ENCODE measurements around the gene ZFAND2A.
"Not testable (repeated sequence)": the region's sequence is repeated elsewhere in the genome, so short reads cannot be mapped to it uniquely, and the experiment has no call there.

ZFAND2A gene

GRCh38 chr7:1152492-1152891 is 7.5 kb downstream of the ZFAND2A start:
- H3K4me1 ChIP-seq: no peaks in the 10 kb centered on the region
- no peaks in the 10 kb centered on the region for H3K9me3 ChIP-seq
- peaks cover 39% of the 10 kb centered on the region for H3K36me3 ChIP-seq
- H3K27me3 ChIP-seq: no peaks in the 10 kb centered on the region
- H3K4me3 ChIP-seq (ENCODE audit: low read depth, low read length): no peak overlapping the region
- no peak for TF ChIP-seq CTCF (IDR thresholded peaks at IDR 0.05; ENCODE audit: low read depth, low read length)
- DNase-seq: no peak

GRCh38 chr7:1151653-1152425 is 8.2 kb downstream of the ZFAND2A start:
- no peak for DNase-seq
- no peaks in the 10 kb centered on the region for H3K9me3 ChIP-seq
- no peaks in the 10 kb centered on the region for H3K27me3 ChIP-seq
- TF ChIP-seq CTCF (IDR thresholded peaks at IDR 0.05; ENCODE audit: low read depth, low read length): no peak
- H3K4me3 ChIP-seq (ENCODE audit: low read depth, low read length): no peak overlapping the region
- H3K4me1 ChIP-seq: no peaks in the 10 kb centered on the region
- peaks cover 33% of the 10 kb centered on the region for H3K36me3 ChIP-seq

- Histone ChIP-seq H3K36me3 (peaks cover 30% of the 10 kb centered on the region), H3K4me3 (ENCODE audit: low read depth, low read length) (no peak overlapping the region)
- no peak for TF ChIP-seq CTCF (IDR thresholded peaks at IDR 0.05; ENCODE audit: low read depth, low read length)
Observed at GRCh38 chr7:1151156-1151555, 8.8 kb downstream of the ZFAND2A start.

GRCh38 chr7:1150400-1151002 is 9.5 kb downstream of the ZFAND2A start:
- Histone ChIP-seq H3K4me1 (no peaks in the 10 kb centered on the region), H3K36me3 (peaks cover 30% of the 10 kb centered on the region), H3K27me3 (no peaks in the 10 kb centered on the region), H3K4me3 (ENCODE audit: low read depth, low read length) (no peak overlapping the region), H3K9me3 (no peaks in the 10 kb centered on the region)
- no peak for DNase-seq
- no peak for TF ChIP-seq CTCF (IDR thresholded peaks at IDR 0.05; ENCODE audit: low read depth, low read length)

More at GRCh38 chr7:1151156-1151555, 8.8 kb downstream of the ZFAND2A start:
- no peaks in the 10 kb centered on the region for H3K4me1 ChIP-seq
- H3K9me3 ChIP-seq: no peaks in the 10 kb centered on the region
- no peaks in the 10 kb centered on the region for H3K27me3 ChIP-seq
- DNase-seq: no peak

- no peaks in the 10 kb centered on the region for H3K4me1 ChIP-seq
- no peak for DNase-seq
- H3K9me3 ChIP-seq: no peaks in the 10 kb centered on the region
- TF ChIP-seq CTCF (IDR thresholded peaks at IDR 0.05; ENCODE audit: low read depth, low read length): no peak
- no peaks in the 10 kb centered on the region for H3K27me3 ChIP-seq
- H3K4me3 ChIP-seq (ENCODE audit: low read depth, low read length): no peak overlapping the region
- peaks cover 26% of the 10 kb centered on the region for H3K36me3 ChIP-seq
Observed at GRCh38 chr7:1149351-1149794, 10.6 kb downstream of the ZFAND2A start.

- DNase-seq; H3K9me3 ChIP-seq; H3K27me3 ChIP-seq; H3K4me1 ChIP-seq; H3K4me3 ChIP-seq (ENCODE audit: low read depth, low read length): not testable (repeated sequence)
- peaks cover 15% of the 10 kb centered on the region for H3K36me3 ChIP-seq
Observed at GRCh38 chr7:1147873-1148272, 12.1 kb downstream of the ZFAND2A start.
